Naive thymus-derived CD4-positive, alpha-beta T cell (primary cell): ENCODE data around the gene FGF2. TPM values are rescaled to one million over a fixed set of nuclear protein-coding genes. Genes with fewer than 3 reads are reported as not detected.
"Not testable (repeated sequence)": the region's sequence is repeated elsewhere in the genome, so short reads cannot be mapped to it uniquely, and the experiment has no call there.

ENCODE experiments used
- ATAC-seq: fragments of 150-1000 bp; cut with Tn5 transposase; 2 replicates; pipeline ENCODE4 v1.10.0; 2021; ENCODE audit warnings: mild to moderate bottlenecking, moderate library complexity
- CTCF ChIA-PET: fragments of 350-600 bp; sonication (Branson Sonifier 250); formaldehyde crosslinking; loops from one replicate; lab custom pipeline; 2021; ENCODE audit warnings: antibody characterized with exemption; lab: Charles Lee
- POLR2A ChIA-PET: fragments of 350-600 bp; sonication (Branson Sonifier 250); formaldehyde crosslinking; loops from one replicate; lab custom pipeline; 2021; ENCODE audit warnings: antibody characterized with exemption, inconsistent platforms; lab: Charles Lee
- DNase-seq, 9 donors: peaks; one replicate each; pipeline versions ENCODE4 v3.0.0 to v3.0.0-alpha.2; 2020 to 2022; ENCODE audit warnings: mixed read lengths in 1 of 9
- H3K27ac ChIP-seq: one replicate; pipeline ENCODE4 v1.7.0; 2013; ENCODE audit warnings: mild to moderate bottlenecking, low read depth, low read length, moderate library complexity
- H3K27me3 ChIP-seq, 2 donors: one replicate each; pipeline ENCODE4 v1.7.0; 2013; ENCODE audit warnings: low read length in 2 of 2, mild to moderate bottlenecking in 2 of 2, moderate library complexity in 2 of 2; ENCODE audit not compliant: control insufficient read depth in 2 of 2, insufficient read depth in 2 of 2
- H3K36me3 ChIP-seq, 3 experiments: 1 replicate in 2 of 3; 2 replicates in 1 of 3; pipeline ENCODE4 v1.7.0; 2013; ENCODE audit warnings: low read length in 3 of 3, mild to moderate bottlenecking in 3 of 3, moderate library complexity in 1 of 3; ENCODE audit not compliant: insufficient read depth in 3 of 3, control insufficient read depth in 2 of 3
- H3K4me1 ChIP-seq, 2 donors: one replicate each; pipeline ENCODE4 v1.7.0; 2013; ENCODE audit warnings: low read length in 2 of 2, mild to moderate bottlenecking in 2 of 2, moderate library complexity in 1 of 2; ENCODE audit not compliant: control insufficient read depth in 2 of 2, insufficient read depth in 2 of 2
- H3K4me3 ChIP-seq: 2 replicates; pipeline ENCODE4 v1.7.0; 2013; ENCODE audit warnings: mild to moderate bottlenecking, low read length
- H3K9me3 ChIP-seq, 3 experiments: 1 replicate in 2 of 3; 2 replicates in 1 of 3; pipeline ENCODE4 v1.7.0; 2013; ENCODE audit warnings: low read length in 3 of 3; ENCODE audit not compliant: control insufficient read depth in 2 of 3
- H3K27ac Mint-ChIP-seq, 9 donors: one replicate each; pipeline ENCODE4 v1.8.0; 2020 to 2022; ENCODE audit warnings: mixed read lengths in 9 of 9, mild to moderate bottlenecking in 8 of 9, moderate library complexity in 5 of 9, inconsistent platforms in 2 of 9
- H3K27me3 Mint-ChIP-seq, 5 donors: one replicate each; pipeline ENCODE4 v1.8.0; 2021 to 2022; ENCODE audit warnings: mixed read lengths in 5 of 5, mild to moderate bottlenecking in 1 of 5
- H3K36me3 Mint-ChIP-seq, 5 donors: one replicate each; pipeline ENCODE4 v1.8.0; 2020 to 2022; ENCODE audit warnings: mixed read lengths in 5 of 5, mild to moderate bottlenecking in 3 of 5, inconsistent platforms in 1 of 5
- H3K4me1 Mint-ChIP-seq, 7 donors: one replicate each; pipeline ENCODE4 v1.8.0; 2020 to 2022; ENCODE audit warnings: mixed read lengths in 7 of 7, mild to moderate bottlenecking in 3 of 7, inconsistent platforms in 1 of 7
- H3K4me3 Mint-ChIP-seq, 10 donors: one replicate each; pipeline ENCODE4 v1.8.0; 2020 to 2022; ENCODE audit warnings: mild to moderate bottlenecking in 10 of 10, mixed read lengths in 10 of 10, moderate library complexity in 6 of 10, inconsistent platforms in 2 of 10
- H3K9me3 Mint-ChIP-seq, 11 donors: one replicate each; pipeline ENCODE4 v1.8.0; 2020 to 2022; ENCODE audit warnings: mixed read lengths in 11 of 11, mild to moderate bottlenecking in 4 of 11, inconsistent platforms in 1 of 11, moderate library complexity in 1 of 11
- intact Hi-C, 2 donors: fragments of 100-400 bp; cut with micrococcal nuclease; formaldehyde crosslinking; loops; one replicate each; pipeline ENCODE4 v1.15.1; 2023
- polyA plus RNA-seq, 2 donors: library from polyadenylated mRNA; unstranded; fragments of 300-500 nt; fragmentation: Illumina TruSeq; gene quantifications; one replicate each; pipeline ENCODE4 v1.2.3, GENCODE V29; 2021
- total RNA-seq, 6 experiments: library from RNA in 5 of 6; stranded (reverse) in 5 of 6; gene quantifications; 1 replicate in 5 of 6; 2 replicates in 1 of 6; pipeline ENCODE4 v1.2.3 and lab custom pipeline; 2021 to 2026

The FGF2 gene
- total and polyA plus RNA-seq, 7 experiments from 2014 or later, result 0.51 TPM; not detected in 6

GRCh38 chr4:122785099-122785498 lies 41.5 kb upstream of the FGF2 start:
- Mint-ChIP-seq H3K9me3 (peaks cover 0 to 15% (median 0%) of the 10 kb centered on the region in 11 donors), H3K27me3 (peaks cover 0 to 12% (median 10%) of the 10 kb centered on the region in 5 donors), H3K4me1 (peaks cover 0 to 29% (median 0%) of the 10 kb centered on the region in 7 donors), H3K27ac (peak overlapping the region in 1 of 9 donors; percentile 62), H3K4me3 (peak overlapping the region in 1 of 10 donors; percentile 54), H3K36me3 (peaks cover 0 to 13% (median 0%) of the 10 kb centered on the region in 5 donors)
- Histone ChIP-seq H3K27ac (no peak overlapping the region), H3K4me3 (no peak overlapping the region), H3K27me3 (no peaks in the 10 kb centered on the region), H3K36me3 (no peaks in the 10 kb centered on the region), H3K4me1 (no peaks in the 10 kb centered on the region), H3K9me3 (no peaks in the 10 kb centered on the region)
- ChIA-PET CTCF (no interaction called here), POLR2A (no interaction called here)
- ATAC-seq, result no peak
- DNase-seq, result no peak
- intact Hi-C loops, result no loop called here

GRCh38 chr4:122786296-122786695 lies 40.3 kb upstream of the FGF2 start:
- H3K4me3 Mint-ChIP-seq, H3K27ac Mint-ChIP-seq, intact Hi-C loops, H3K36me3 ChIP-seq, H3K27ac ChIP-seq, H3K4me3 ChIP-seq, POLR2A ChIA-PET, CTCF ChIA-PET, DNase-seq, H3K4me1 ChIP-seq, H3K27me3 ChIP-seq, H3K27me3 Mint-ChIP-seq, ATAC-seq, H3K9me3 ChIP-seq: not testable (repeated sequence)
- H3K9me3 Mint-ChIP-seq, result peaks cover 0 to 15% (median 0%) of the 10 kb centered on the region in 11 donors
- peaks cover 0 to 29% (median 0%) of the 10 kb centered on the region in 7 donors for H3K4me1 Mint-ChIP-seq
- H3K36me3 Mint-ChIP-seq, result peaks cover 0 to 13% (median 0%) of the 10 kb centered on the region in 5 donors

- intact Hi-C loops, result not testable (repeated sequence)
These were observed 39.7 kb upstream of the FGF2 start for GRCh38 chr4:122786920-122787319.

GRCh38 chr4:122787940-122788339 lies 38.7 kb upstream of the FGF2 start:
- ATAC-seq, result no peak
- Histone ChIP-seq H3K27me3 (no peaks in the 10 kb centered on the region), H3K4me3 (no peak overlapping the region), H3K36me3 (no peaks in the 10 kb centered on the region), H3K4me1 (no peaks in the 10 kb centered on the region), H3K27ac (no peak overlapping the region), H3K9me3 (no peaks in the 10 kb centered on the region)
- peaks cover 0 to 4% (median 3%) of the 10 kb centered on the region in 5 donors for H3K27me3 Mint-ChIP-seq
- no peak overlapping the region for H3K4me3 Mint-ChIP-seq
- peaks cover 0 to 29% (median 0%) of the 10 kb centered on the region in 7 donors for H3K4me1 Mint-ChIP-seq
- no peak overlapping the region for H3K27ac Mint-ChIP-seq
- no peak for DNase-seq
- peaks cover 0 to 13% (median 0%) of the 10 kb centered on the region in 5 donors for H3K36me3 Mint-ChIP-seq
- ChIA-PET CTCF (interaction anchor here (0.6 to 0.7 kb wide), 2 partner anchors 13 to 141 kb away, joined by 3 read pairs; no protein-coding TSS in a partner anchor), POLR2A (no interaction called here)
- intact Hi-C loops, result no loop called here
- H3K9me3 Mint-ChIP-seq, result peaks cover 0 to 15% (median 0%) of the 10 kb centered on the region in 11 donors

More at GRCh38 chr4:122786920-122787319, 39.7 kb upstream of the FGF2 start:
- CTCF ChIA-PET, H3K27me3 ChIP-seq, POLR2A ChIA-PET, DNase-seq, H3K27ac ChIP-seq, H3K27me3 Mint-ChIP-seq, H3K4me3 ChIP-seq, H3K4me3 Mint-ChIP-seq, H3K36me3 ChIP-seq, ATAC-seq, H3K4me1 ChIP-seq, H3K9me3 ChIP-seq, H3K27ac Mint-ChIP-seq: not testable (repeated sequence)
- H3K36me3 Mint-ChIP-seq, result peaks cover 0 to 13% (median 0%) of the 10 kb centered on the region in 5 donors
- H3K4me1 Mint-ChIP-seq, result peaks cover 0 to 29% (median 0%) of the 10 kb centered on the region in 7 donors
- peaks cover 0 to 15% (median 0%) of the 10 kb centered on the region in 11 donors for H3K9me3 Mint-ChIP-seq

- POLR2A ChIA-PET, result no interaction called here
- no peaks in the 10 kb centered on the region for H3K9me3 ChIP-seq
- Mint-ChIP-seq H3K36me3 (peaks cover 0 to 13% (median 0%) of the 10 kb centered on the region in 5 donors), H3K27me3 (no peaks in the 10 kb centered on the region), H3K4me1 (peaks cover 0 to 22% (median 0%) of the 10 kb centered on the region in 7 donors), H3K27ac (no peak overlapping the region), H3K4me3 (no peak overlapping the region), H3K9me3 (peaks cover 0 to 15% (median 0%) of the 10 kb centered on the region in 11 donors)
- ATAC-seq (no peak), DNase-seq (no peak)
- no peaks in the 10 kb centered on the region for H3K36me3 ChIP-seq
- H3K27me3 ChIP-seq, result no peaks in the 10 kb centered on the region
- H3K27ac ChIP-seq, result no peak overlapping the region
- H3K4me3 ChIP-seq, result no peak overlapping the region
- CTCF ChIA-PET, result interaction anchor here (0.6 to 0.7 kb wide), 4 partner anchors 54 to 1418 kb away, joined by 3 to 9 read pairs (median 4); no protein-coding TSS in a partner anchor
- intact Hi-C loops, result no loop called here
- no peaks in the 10 kb centered on the region for H3K4me1 ChIP-seq
These were observed 37.7 kb upstream of the FGF2 start for GRCh38 chr4:122788935-122789334.

GRCh38 chr4:122793811-122794210 lies 32.8 kb upstream of the FGF2 start:
- Mint-ChIP-seq H3K9me3 (peaks cover 0 to 2% (median 0%) of the 10 kb centered on the region in 11 donors), H3K36me3 (peaks cover 0 to 1% (median 0%) of the 10 kb centered on the region in 5 donors), H3K4me3 (no peak overlapping the region), H3K27me3 (peaks cover 0 to 13% (median 4%) of the 10 kb centered on the region in 5 donors), H3K27ac (no peak overlapping the region), H3K4me1 (peaks cover 0 to 6% (median 0%) of the 10 kb centered on the region in 7 donors)
- DNase-seq (no peak), ATAC-seq (no peak)
- H3K4me1 ChIP-seq, result no peaks in the 10 kb centered on the region
- H3K27ac ChIP-seq, result no peak overlapping the region
- H3K36me3 ChIP-seq, result no peaks in the 10 kb centered on the region
- CTCF ChIA-PET, result no interaction called here
- POLR2A ChIA-PET, result no interaction called here
- H3K27me3 ChIP-seq, result no peaks in the 10 kb centered on the region
- H3K9me3 ChIP-seq, result no peaks in the 10 kb centered on the region
- intact Hi-C loops, result no loop called here
- H3K4me3 ChIP-seq, result no peak overlapping the region
